ENCODE measurements around the gene YY1.
A peak's percentile ranks its signal among the peaks of the same experiment; 100 is the strongest.
"Not testable (repeated sequence)": the region's sequence is repeated elsewhere in the genome, so short reads cannot be mapped to it uniquely, and the experiment has no call there.

The YY1 gene

GRCh38 chr14:100238419-100239210, at the start of gene YY1:
YY1 (plus strand) TSS chr14:100239144; CDS start chr14:100239245, 101 bp downstream.
- DNase-seq (ENCODE audit: low read depth) = peak; percentile 99

GRCh38 chr14:100190126-100190525, 48.8 kb upstream of the YY1 start:
- DNase-seq (ENCODE audit: low read depth) = no peak

GRCh38 chr14:100191584-100192249, 47.2 kb upstream of the YY1 start:
- DNase-seq (ENCODE audit: low read depth) = no peak

GRCh38 chr14:100192250-100192671, 46.7 kb upstream of the YY1 start:
- DNase-seq (ENCODE audit: low read depth) = no peak

- peak; percentile 100 for DNase-seq (ENCODE audit: low read depth)
Observed at GRCh38 chr14:100192672-100193416, 46.1 kb upstream of the YY1 start.

- no peak for DNase-seq (ENCODE audit: low read depth)
Observed at GRCh38 chr14:100193417-100194357, 45.3 kb upstream of the YY1 start.

GRCh38 chr14:100199240-100199860, 39.6 kb upstream of the YY1 start:
- DNase-seq (ENCODE audit: low read depth) = no peak

GRCh38 chr14:100200311-100200710, 38.6 kb upstream of the YY1 start:
- DNase-seq (ENCODE audit: low read depth) = no peak

GRCh38 chr14:100201701-100202100, 37.2 kb upstream of the YY1 start:
- no peak for DNase-seq (ENCODE audit: low read depth)

- DNase-seq (ENCODE audit: low read depth) = no peak
Observed at GRCh38 chr14:100202712-100203111, 36.2 kb upstream of the YY1 start.

- DNase-seq (ENCODE audit: low read depth) = no peak
Observed at GRCh38 chr14:100203146-100203545, 35.8 kb upstream of the YY1 start.

- DNase-seq (ENCODE audit: low read depth) = no peak
Observed at GRCh38 chr14:100203962-100204834, 34.7 kb upstream of the YY1 start.

GRCh38 chr14:100204835-100205167, 34.1 kb upstream of the YY1 start:
- DNase-seq (ENCODE audit: low read depth) = not testable (repeated sequence)

GRCh38 chr14:100207588-100207987, 31.4 kb upstream of the YY1 start:
- DNase-seq (ENCODE audit: low read depth) = not testable (repeated sequence)

GRCh38 chr14:100208136-100208535, 30.8 kb upstream of the YY1 start:
- not testable (repeated sequence) for DNase-seq (ENCODE audit: low read depth)

- no peak for DNase-seq (ENCODE audit: low read depth)
Observed at GRCh38 chr14:100211366-100211765, 27.6 kb upstream of the YY1 start.

- DNase-seq (ENCODE audit: low read depth) = no peak
Observed at GRCh38 chr14:100211893-100212292, 27.1 kb upstream of the YY1 start.

GRCh38 chr14:100212476-100213333, 26.2 kb upstream of the YY1 start:
- no peak for DNase-seq (ENCODE audit: low read depth)

- no peak for DNase-seq (ENCODE audit: low read depth)
Observed at GRCh38 chr14:100213587-100213955, 25.4 kb upstream of the YY1 start.
